Lower leg skin (tissue), 3 donors: ENCODE results near the gene PLCXD1.

Experiments
- CTCF ChIP-seq, 3 donors: fragments of 450-650 bp; IDR thresholded peaks; one replicate each; pipeline ENCODE4 v1.5.1; 2016; ENCODE audit warnings: antibody characterized with exemption in 3 of 3, mild to moderate bottlenecking in 3 of 3, moderate library complexity in 2 of 3
- POLR2A ChIP-seq, 2 donors: fragments of 450-650 bp; IDR thresholded peaks; one replicate each; pipeline ENCODE4 v1.6.1; 2016 to 2017; ENCODE audit warnings: antibody characterized with exemption in 2 of 2, mild to moderate bottlenecking in 1 of 2, moderate library complexity in 1 of 2

GRCh38 chrX:275967-276580 lies 5.1 kb upstream of the PLCXD1 start:
- TF ChIP-seq CTCF (IDR thresholded peaks at IDR 0.05) (no peak), POLR2A (IDR thresholded peaks at IDR 0.05) (no peak)
